ENCODE measurements around the gene CDK17. TPM values are rescaled to one million over a fixed set of nuclear protein-coding genes. Genes with fewer than 3 reads are reported as not detected.

The CDK17 gene
- total and polyA plus RNA-seq, 2 experiments from 2014 or later: 21.7 to 34.7 TPM

GRCh38 chr12:96365604-96366380, 34.4 kb downstream of the CDK17 start:
- Histone ChIP-seq H3K36me3 (no peaks in the 10 kb centered on the region), H3K9me3 (ENCODE audit: low read depth) (no peaks in the 10 kb centered on the region), H3K27me3 (no peaks in the 10 kb centered on the region), H3K4me3 (no peak overlapping the region), H3K27ac (no peak overlapping the region), H3K4me1 (ENCODE audit: low read depth) (peaks cover 7% of the 10 kb centered on the region)
- no peak for TF ChIP-seq CTCF (IDR thresholded peaks at IDR 0.05; ENCODE audit: low read depth, low read length)
- DNase-seq (ENCODE audit: low read depth in 1 of 2, low spot score in 1 of 2): peak in 1 of 2 donors; percentile 59

GRCh38 chr12:96364092-96364700, 36.0 kb downstream of the CDK17 start:
- DNase-seq (ENCODE audit: low read depth in 1 of 2, low spot score in 1 of 2): no peak
- no peaks in the 10 kb centered on the region for H3K27me3 ChIP-seq
- no peak overlapping the region for H3K4me3 ChIP-seq
- no peaks in the 10 kb centered on the region for H3K36me3 ChIP-seq
- TF ChIP-seq CTCF (IDR thresholded peaks at IDR 0.05; ENCODE audit: low read depth, low read length): no peak
- peaks cover 7% of the 10 kb centered on the region for H3K4me1 ChIP-seq (ENCODE audit: low read depth)
- no peaks in the 10 kb centered on the region for H3K9me3 ChIP-seq (ENCODE audit: low read depth)
- H3K27ac ChIP-seq: no peak overlapping the region

GRCh38 chr12:96361074-96361473, 39.2 kb downstream of the CDK17 start:
- Histone ChIP-seq H3K9me3 (ENCODE audit: low read depth) (no peaks in the 10 kb centered on the region), H3K4me3 (no peak overlapping the region), H3K4me1 (ENCODE audit: low read depth) (peaks cover 5% of the 10 kb centered on the region), H3K27ac (peak overlapping the region; percentile 32), H3K36me3 (no peaks in the 10 kb centered on the region), H3K27me3 (no peaks in the 10 kb centered on the region)
- TF ChIP-seq CTCF (IDR thresholded peaks at IDR 0.05; ENCODE audit: low read depth, low read length): no peak
- DNase-seq (ENCODE audit: low read depth in 1 of 2, low spot score in 1 of 2): no peak

GRCh38 chr12:96360550-96360949, 39.7 kb downstream of the CDK17 start:
- H3K9me3 ChIP-seq (ENCODE audit: low read depth): no peaks in the 10 kb centered on the region
- H3K4me1 ChIP-seq (ENCODE audit: low read depth): peaks cover 5% of the 10 kb centered on the region
- no peak for DNase-seq (ENCODE audit: low read depth in 1 of 2, low spot score in 1 of 2)
- TF ChIP-seq CTCF (IDR thresholded peaks at IDR 0.05; ENCODE audit: low read depth, low read length): no peak
- H3K27ac ChIP-seq: peak overlapping the region; percentile 32
- no peaks in the 10 kb centered on the region for H3K27me3 ChIP-seq
- no peaks in the 10 kb centered on the region for H3K36me3 ChIP-seq
- no peak overlapping the region for H3K4me3 ChIP-seq

- no peak overlapping the region for H3K4me3 ChIP-seq
- DNase-seq (ENCODE audit: low read depth in 1 of 2, low spot score in 1 of 2): no peak
- no peak for TF ChIP-seq CTCF (IDR thresholded peaks at IDR 0.05; ENCODE audit: low read depth, low read length)
- H3K9me3 ChIP-seq (ENCODE audit: low read depth): no peaks in the 10 kb centered on the region
- H3K27ac ChIP-seq: no peak overlapping the region
- H3K27me3 ChIP-seq: no peaks in the 10 kb centered on the region
- H3K36me3 ChIP-seq: no peaks in the 10 kb centered on the region
- peaks cover 5% of the 10 kb centered on the region for H3K4me1 ChIP-seq (ENCODE audit: low read depth)
These were observed 40.9 kb downstream of the CDK17 start for GRCh38 chr12:96359328-96359727.
